GM18873 (cell line): ENCODE results near the gene CDYL2.
"Not testable (repeated sequence)": the region's sequence is repeated elsewhere in the genome, so short reads cannot be mapped to it uniquely, and the experiment has no call there.

Experiments
- ATAC-seq: cut with Tn5 transposase; IDR thresholded peaks from one replicate; pipeline ENCODE4 v1.9.1; 2021; ENCODE audit warnings: mild to moderate bottlenecking, moderate library complexity, moderate number of reproducible peaks; ENCODE audit not compliant: unreplicated experiment, low FRiP score

Gene CDYL2

DNA sequence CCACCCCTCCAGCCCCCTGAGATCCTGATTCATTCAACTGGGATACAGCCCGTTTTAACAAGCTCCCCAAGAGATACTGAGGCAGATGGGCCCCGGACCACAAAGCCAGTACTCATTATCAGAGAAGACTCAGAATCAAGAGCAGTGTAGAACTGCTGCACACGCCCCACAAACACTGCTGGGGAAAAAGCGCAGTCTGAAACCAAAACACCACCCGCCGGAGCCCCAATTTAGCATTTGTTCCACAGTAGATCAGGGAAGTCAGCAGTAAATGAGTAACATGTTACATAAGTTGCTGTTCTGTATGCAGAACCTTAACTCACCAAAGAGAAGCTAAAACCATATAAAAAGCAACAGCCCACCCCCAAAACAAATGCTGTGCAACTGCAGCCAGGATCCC lies 123.6 kb downstream of the CDYL2 start:
- ATAC-seq = no peak

DNA sequence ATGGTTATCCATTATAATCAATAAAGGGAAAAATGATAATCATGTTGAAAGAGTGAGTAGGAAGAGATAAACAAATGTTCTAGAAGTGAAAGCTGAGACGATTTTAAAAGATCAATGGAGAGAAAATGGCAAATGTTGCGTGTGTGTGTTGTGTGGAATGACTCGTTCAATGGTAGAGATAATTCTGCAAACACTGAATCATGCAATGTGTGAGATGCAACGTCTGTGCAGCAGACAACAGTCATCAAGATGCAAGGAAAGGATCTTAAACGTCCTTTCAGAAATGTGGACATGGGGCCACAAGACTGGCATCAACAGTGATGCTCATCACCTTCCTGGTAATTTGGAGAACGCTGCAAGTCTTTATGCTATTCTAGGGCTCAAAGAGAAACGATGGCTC lies 124.4 kb downstream of the CDYL2 start:
- no peak for ATAC-seq

DNA sequence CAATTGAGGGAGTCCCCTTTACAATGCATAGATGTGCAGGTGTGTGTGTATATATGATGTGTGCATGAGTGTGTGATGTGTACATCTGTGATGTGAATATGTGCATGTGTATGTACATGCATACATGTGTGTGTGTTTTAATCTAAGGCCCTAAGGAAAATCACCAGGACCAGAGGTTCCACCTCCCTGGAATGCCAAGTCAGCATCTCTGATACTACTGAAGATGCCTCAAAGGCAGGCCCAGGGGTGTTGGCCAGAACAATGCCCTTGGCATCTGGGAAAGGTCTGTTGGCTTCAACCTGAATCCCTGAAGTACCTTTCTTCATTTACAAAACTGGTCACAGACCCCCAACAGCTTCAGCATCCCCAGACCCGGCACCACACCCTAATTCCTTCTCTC lies 129.5 kb downstream of the CDYL2 start:
- ATAC-seq = no peak

DNA sequence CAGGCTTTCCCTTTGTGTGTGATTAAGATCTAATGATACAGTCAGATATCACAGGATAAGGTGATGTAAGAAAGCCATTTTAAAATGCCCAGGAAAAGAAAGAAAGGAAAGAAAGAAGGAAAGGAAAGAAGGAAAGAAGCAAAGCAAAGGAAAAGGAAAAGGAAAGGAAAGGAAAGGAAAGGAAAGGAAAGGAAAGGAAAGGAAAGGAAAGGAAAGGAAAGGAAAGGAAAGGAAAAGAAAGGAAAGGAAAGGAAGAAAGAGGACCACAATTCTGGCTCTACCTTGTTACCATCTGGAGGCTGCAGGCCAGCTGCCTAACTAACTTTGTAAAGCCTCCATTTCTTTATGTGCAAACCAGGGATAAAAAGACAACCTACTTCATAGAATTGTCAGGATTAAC lies 132.0 kb downstream of the CDYL2 start:
- no peak for ATAC-seq

DNA sequence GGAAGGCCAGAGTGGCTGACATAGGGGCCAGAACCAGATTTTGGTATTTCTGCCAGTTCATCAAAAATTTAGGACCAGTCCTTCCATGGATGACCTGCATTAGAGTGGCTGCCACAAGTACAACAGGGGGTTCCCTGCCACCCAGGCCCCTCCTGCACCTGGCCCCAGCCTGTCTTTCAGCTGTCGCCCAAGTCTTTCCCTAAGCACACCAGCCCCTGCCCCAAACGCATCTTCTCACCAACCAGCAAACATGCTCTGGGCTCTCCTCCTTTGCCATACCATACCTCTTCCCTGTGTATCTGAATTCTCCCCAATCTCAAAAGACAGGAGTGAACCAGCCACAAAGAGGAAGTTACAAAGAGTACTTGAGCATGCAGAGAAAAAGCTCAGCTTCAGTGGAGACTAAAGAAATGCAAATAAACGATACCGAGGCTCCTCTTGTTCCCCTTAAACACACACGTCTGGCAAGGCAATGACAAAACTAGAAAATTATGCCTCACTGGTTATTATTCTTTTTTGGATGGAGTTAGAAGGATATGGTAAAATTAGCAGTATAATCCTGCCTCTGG lies 133.0 kb downstream of the CDYL2 start:
- no peak for ATAC-seq

DNA sequence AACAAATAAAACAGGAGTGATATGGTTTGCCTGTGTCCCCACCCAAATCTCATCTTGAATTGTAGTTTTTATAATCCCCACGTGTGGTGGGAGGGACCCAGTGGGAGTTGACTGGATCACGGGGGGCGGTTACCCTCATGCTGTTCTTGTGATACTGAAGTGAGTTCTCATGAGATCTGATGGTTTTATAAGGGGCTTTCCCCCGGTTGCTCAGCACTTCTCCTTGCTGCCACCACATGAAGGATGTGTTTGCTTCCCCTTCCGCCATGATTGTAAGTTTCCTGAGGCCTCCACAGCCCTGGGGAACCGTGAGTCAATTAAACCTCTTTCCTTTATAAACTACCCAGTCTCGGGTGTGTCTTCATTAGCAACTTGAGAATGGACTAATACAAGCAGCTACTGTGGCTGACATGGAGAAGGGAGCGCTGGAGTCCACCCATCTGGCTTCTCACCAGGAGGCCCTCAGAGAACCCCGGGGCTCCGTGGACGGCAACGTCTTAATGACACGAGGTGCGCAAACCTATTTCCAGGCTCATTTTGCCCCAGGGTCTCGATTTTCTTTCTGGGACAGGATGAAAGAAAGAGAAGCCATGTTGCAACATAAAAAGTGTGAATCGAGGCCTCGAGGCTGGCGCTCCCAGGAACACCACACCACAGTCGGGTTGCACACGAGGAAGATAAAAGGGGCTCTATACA lies 134.1 kb downstream of the CDYL2 start:
- ATAC-seq = no peak

DNA sequence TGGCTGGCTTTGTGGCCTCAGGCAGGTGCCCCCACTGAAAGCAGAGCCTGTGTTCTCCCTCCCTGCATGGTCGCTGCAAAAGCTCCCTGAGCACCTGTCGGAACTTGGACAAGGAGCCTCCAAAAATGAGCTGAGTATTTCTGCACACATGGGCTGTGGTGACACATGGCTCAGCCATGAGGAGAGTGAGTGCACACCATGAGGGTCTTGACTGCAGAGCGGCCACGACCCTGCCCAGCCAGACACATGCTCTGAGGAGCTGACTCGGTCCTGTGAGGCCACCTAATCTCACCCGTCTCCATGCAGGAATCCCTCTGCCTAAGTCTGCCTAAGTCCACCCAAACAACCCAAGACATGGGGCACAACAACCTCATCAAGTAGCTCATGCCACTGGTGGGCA lies 134.7 kb downstream of the CDYL2 start:
- no peak for ATAC-seq

DNA sequence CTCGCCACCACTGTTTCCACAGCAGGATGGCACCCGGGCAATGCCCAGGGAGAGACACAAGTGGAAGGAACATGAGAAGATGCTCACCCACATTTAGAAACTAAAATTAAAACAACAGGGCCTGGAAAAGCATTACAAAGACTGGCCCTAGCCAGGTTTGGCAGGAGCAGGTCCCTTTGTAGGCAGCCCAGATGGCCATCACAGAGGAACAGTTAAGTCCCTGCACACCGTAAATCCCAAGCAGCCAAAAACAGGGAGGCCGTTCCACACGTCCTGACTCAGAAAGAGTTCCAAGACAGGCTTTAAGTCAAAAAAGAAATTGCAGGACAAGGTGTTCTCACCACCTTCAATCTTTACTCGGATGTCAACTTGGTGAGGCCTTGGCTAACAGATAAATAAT lies 136.5 kb downstream of the CDYL2 start:
- no peak for ATAC-seq

DNA sequence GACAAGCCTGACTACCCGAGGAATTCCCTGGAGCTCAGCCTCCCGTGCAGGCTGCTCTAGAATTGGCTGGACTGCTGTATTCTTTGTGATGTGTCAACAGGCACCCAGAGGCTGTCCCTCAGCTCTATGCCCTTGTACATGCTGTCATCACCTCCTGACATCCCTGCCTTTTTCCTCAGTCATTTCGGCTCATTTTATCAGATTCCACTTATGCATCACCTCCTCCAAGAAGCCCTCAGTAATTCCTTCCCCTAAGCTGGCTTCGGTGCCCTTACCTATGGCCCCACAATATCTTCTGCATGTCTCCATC lies 137.2 kb downstream of the CDYL2 start:
- ATAC-seq = no peak

DNA sequence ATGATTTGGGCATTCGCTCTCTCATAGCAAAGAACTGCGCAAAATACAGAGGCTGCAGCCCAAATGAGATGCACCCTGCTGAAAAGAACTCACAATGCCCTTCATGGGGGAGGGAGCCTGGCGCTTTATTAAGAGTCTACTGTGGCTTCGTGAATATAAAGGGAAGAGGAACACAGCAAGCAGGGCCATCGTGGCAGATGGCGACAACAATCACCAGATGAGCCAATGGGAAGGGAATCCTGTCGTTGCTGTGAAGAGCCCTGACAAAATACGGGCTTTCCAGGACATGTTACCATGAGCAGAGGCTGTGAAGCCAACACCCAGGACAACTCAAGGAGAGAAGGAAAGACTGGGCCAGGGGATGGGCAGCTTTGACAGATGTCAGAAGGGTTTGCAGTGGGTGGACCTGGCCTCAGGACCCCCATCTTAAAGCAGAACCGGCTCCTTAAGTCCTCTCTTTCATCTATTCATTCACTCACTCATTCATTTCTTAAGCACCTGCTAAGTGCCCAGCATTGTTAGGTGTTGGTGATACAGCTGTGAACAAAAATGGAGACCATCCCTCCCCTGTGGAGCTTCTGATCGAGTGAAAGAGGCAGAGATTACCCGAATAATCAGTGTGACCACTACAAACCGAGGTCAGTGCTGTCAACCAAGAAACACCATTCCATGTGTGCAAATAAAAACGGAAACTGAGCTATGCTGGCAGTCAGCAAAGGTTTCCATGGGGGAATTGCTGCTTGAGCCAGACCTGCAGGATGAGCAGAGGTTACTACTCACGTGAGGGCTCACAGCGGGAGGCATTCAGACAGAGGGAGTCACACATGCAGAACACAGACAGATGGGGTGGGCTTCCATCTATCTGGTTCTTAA lies 137.8 kb downstream of the CDYL2 start:
- ATAC-seq = no peak

DNA sequence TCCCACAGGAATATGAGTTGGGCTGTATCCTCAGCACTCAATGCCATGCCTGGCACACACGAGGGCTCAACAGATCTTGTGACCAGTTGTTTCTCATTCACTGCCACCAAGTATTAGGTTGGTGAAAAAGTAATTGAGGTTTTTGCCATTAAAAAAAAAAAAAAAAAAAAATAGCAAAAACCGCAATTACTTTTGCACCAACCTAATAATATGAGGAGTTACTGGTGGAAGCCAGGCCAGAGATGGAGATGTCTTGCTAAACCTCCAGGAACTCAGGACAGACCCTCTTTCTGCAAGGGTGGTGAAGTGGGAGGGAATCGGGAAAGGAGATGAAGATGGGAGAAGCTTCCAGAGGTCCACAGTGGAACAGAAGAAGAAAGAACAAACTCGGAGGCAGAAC lies 139.0 kb downstream of the CDYL2 start:
- no peak for ATAC-seq

DNA sequence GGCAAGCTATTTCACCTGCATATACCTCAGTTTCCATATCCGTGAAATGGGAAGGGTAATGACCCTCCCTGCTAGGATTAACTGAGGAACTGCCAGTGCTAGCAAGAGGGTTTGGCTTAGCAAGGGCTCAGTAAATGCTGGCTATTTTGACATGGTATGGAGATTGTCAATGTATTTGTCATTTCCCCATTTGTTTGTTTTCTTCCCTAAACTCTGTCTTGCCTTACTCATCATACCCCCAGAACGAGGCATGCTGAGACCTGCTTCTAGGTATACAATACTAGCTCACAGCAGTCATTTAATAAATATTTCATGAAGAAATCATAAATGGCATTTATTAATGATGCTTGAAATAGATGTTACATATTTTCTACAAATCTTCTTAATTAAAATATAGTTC lies 139.6 kb downstream of the CDYL2 start:
- no peak for ATAC-seq

DNA sequence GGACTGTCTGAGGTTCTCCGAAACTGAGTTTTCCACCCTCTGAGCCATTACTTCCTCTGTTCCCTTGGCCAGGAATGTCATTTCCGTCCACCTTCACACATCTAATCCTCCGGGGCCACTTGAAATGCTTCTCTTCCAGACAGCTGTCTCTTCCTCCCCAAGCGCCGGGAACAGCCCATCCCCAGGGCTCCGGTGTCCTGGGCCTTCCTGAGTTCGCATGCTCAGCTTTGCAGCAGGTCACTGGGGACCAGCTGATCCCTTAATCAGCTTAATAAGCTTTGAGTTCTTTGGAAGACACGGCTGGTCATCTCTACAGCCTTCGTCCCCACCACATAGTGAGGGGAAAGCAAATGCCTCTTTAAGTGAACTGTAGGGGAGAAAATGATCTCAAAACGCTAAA lies 140.2 kb downstream of the CDYL2 start:
- no peak for ATAC-seq

DNA sequence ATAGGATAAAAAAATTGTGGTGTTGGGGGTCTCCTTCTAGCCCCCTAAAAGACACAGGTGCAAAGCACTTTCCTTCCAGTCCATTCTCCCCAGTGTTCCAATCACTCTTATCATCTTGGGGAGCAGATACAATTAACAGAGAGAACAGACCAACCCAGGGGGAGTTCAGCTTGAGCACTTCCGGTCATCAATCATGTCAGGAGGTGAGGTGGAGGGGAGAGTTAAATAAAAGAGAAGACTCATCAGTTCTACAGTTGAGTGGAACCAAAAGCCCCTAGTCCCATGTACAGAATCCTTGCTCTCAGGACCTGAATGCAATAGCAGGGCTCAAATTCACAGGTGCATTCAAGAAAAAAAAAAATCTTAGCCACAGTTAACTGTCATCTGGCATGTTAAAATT lies 141.3 kb downstream of the CDYL2 start:
- no peak for ATAC-seq

DNA sequence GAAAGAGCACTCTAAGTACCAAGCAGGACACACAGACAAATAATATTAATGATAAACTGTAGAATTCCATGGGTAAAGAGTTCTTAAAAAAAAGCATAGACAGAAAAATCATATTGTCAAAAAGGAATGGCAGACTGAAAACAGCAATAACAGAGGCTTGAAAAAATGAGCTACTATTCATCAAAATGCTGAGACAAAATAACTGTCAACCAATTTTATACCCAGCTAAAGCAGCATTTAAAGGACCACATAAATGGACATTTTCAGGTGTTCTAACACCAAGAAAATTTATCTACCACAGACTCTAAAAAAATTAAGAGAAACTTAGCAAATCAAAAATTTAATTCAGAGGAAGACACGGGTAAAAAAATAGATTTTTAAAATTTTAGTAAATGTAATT lies 144.5 kb downstream of the CDYL2 start:
- no peak for ATAC-seq

DNA sequence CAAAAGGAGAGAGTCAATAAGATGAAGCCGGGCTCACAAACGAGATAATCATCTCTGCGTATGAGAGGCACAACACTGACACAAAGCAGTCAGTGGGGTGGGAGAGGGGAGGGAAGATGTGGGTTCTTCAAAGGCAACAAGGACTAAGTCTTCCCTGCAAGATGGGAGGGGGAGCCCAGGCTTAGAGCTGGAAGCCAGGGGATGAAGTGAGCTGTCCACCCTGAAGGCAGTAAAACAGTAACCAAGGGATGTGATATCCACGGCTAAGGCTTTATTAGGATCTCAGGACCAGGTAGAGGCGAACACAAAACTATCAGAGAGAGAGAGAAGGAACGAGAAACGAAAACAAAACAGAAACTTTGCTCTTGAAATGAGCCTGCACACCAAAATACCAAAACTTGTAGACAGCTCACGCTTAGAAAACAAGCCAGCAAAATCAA lies 147.7 kb downstream of the CDYL2 start:
- ATAC-seq = peak; percentile 95

DNA sequence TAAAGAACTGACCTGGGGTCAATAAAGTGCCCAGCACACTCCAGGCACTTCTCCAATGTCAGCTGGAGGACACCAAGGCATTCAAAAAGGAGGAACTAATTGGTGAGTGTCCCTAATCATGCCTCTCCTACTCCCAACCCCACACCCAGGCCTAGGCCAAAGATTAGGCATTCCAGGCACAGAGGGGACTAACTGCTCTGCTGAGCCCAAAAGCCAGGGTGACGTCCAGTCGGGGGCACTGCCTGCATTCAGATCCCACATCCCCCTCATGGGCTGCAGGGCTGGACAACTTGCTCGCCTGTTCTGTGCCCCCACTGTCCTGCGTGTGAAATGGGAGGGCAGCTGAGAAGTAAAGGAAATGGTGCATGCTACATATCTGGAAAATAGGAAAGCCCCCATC lies 148.2 kb downstream of the CDYL2 start:
- ATAC-seq = no peak

DNA sequence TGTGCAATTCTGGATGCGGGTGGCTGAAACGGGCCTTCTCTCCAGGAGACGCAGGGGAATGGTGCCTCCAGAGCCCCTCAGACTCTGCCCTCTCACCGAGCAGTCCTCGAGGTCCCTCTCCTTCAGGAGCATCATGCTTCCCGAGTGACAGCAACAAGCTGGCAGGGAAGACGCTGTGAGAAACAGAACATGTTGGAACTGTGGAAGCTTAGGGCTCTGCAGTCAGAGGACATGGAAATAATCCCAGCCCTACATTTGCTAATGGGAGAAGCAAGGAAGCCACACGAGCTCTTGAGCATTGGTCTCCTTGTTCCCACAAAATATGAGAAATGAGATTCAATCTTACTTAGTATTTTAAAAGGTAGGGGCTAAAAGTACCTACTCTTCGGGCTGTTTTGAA lies 148.6 kb downstream of the CDYL2 start:
- ATAC-seq = no peak

DNA sequence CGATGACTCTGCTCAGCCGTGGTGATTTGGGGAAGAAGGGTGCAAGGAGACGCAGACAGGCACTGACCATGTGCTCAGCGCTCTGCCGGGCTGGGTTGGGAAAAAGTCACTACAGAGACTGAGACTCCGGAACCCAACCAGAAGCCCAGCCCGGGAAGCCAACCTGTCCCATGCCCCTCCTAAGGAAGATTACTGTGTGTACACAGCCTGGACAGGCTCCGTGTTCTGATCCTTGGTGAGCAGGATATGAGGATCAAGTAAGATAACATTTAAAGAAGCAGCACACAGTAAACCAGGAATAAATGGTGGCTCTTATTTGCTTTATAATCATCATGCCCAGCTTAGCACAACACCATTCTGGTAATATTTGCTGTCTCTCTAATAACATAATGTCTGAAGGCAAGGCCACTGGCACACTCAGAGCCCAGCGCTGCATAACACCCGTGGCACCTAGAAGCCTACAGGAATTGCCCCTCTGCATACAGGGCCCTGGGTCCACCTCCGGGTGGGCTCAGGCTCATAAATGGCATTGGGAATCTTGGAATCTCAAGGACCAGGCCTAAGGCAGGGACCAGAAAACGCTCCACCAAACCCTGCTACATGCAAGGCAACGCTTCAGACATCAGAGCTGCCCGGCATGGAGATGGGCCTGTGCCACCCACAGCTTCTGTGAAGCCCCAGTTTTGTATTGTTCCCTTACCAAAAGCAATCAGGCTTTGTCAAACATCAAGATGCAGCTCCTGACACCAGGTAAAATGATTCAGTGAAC lies 150.1 kb downstream of the CDYL2 start:
- no peak for ATAC-seq

DNA sequence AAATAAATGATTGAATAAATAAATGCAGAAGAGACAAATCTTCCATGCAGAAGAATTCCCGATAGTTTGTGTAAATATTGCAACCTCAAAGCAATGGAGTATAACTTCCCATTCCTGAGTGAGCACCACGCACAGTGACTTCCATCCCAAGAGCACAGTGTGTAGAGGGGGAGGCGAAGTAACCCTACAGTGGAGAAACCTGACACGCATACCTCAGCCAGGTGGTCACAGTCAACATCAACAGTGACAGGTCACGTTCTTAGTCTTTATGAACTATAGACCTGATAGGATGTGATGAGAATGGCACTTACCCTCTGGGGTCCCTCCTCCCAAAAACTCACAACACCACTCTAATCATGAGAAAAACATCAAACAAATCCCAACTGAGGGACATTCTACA lies 152.0 kb downstream of the CDYL2 start:
- ATAC-seq = no peak

DNA sequence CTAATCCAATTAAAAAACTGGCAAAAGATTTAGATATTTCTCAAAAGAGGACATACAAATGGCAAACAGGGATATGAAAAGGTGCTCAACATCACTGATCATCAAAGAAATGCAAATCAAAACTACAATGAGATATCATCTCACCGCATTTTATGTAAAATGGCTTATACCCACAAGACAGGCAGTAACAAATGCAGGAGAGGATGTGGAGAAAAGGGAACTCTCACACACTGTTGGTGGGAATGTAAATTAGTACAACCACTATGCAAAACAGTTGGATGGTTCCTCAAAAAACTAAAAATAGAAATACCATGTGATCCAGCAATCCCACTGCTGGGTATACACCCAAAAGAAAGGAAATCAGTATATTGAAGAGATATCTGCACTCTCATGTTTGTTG lies 154.1 kb downstream of the CDYL2 start:
- not testable (repeated sequence) for ATAC-seq
